Gastroesophageal sphincter (tissue), 3 donors: ENCODE results near the gene NBPF1.
"Not testable (repeated sequence)": the region's sequence is repeated elsewhere in the genome, so short reads cannot be mapped to it uniquely, and the experiment has no call there.

ENCODE experiments used
- CTCF ChIP-seq, 4 experiments: fragments of 200-600 bp in 2 of 4; fragments of 450-650 bp in 2 of 4; sonication (generic) in 1 of 4; IDR thresholded peaks; one replicate each; pipeline ENCODE4 v1.5.1; 2017 to 2019; ENCODE audit warnings: antibody characterized with exemption in 4 of 4, mild to moderate bottlenecking in 2 of 4, moderate library complexity in 2 of 4
- EP300 ChIP-seq: sonication (generic); formaldehyde crosslinking; IDR thresholded peaks from one replicate; pipeline ENCODE4 v1.6.1; 2017; ENCODE audit warnings: antibody characterized with exemption, mild to moderate bottlenecking
- POLR2AphosphoS5 ChIP-seq: sonication (generic); formaldehyde crosslinking; IDR thresholded peaks from one replicate; pipeline ENCODE4 v1.6.1; 2017; ENCODE audit warnings: antibody characterized with exemption

- not testable (repeated sequence) for TF ChIP-seq CTCF (IDR thresholded peaks at IDR 0.05); EP300; POLR2AphosphoS5
These were observed 65.7 kb downstream of the NBPF1 start for GRCh38 chr1:16547502-16548241.
